ENCODE measurements around the gene CIITA. TPM values are rescaled to one million over a fixed set of nuclear protein-coding genes. Genes with fewer than 3 reads are reported as not detected.

Gene CIITA
- total RNA-seq, 2 donors from 2014 or later = 6.5 to 6.6 TPM

DNA sequence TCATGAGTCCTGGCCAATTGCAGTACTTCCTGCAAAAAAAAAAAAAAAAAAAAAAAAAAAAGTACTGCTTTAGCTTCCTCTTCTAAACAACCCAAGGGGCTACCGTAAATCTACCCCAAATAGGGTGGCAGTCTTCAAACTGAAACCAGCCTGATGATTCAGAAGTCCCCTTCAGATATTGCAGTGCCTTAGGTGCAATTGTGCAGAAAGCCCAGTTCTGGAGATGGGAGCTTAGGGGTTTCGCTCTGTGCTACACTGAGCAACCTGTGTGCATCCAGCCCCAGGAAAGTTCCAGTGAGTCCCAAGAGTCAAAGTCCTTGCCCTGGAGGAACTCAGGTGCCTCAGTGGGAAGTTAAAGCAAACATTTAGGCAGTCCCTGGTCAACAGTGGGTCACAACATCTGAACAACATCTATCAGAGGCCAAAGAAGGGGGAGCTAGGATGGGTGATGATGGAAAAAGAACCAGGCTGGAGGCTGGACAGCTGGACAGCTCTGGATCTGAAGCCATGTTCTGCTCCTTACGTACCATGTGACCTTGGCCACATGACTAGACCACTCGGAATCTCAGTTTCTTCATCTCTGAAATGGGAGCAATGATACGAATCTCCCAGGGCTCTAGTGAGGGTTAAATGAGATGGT is 6.7 kb upstream of the CIITA start:
- no peak for TF ChIP-seq POLR2A (IDR thresholded peaks at IDR 0.05)
- TF ChIP-seq, protein P1, sequence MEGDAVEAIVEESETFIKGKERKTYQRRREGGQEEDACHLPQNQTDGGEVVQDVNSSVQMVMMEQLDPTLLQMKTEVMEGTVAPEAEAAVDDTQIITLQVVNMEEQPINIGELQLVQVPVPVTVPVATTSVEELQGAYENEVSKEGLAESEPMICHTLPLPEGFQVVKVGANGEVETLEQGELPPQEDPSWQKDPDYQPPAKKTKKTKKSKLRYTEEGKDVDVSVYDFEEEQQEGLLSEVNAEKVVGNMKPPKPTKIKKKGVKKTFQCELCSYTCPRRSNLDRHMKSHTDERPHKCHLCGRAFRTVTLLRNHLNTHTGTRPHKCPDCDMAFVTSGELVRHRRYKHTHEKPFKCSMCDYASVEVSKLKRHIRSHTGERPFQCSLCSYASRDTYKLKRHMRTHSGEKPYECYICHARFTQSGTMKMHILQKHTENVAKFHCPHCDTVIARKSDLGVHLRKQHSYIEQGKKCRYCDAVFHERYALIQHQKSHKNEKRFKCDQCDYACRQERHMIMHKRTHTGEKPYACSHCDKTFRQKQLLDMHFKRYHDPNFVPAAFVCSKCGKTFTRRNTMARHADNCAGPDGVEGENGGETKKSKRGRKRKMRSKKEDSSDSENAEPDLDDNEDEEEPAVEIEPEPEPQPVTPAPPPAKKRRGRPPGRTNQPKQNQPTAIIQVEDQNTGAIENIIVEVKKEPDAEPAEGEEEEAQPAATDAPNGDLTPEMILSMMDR (IDR thresholded peaks at IDR 0.05) = no peak
- no peak overlapping the region for H3K4me3 ChIP-seq
- H3K4me1 ChIP-seq = peaks cover 38% of the 10 kb centered on the region
- intact Hi-C loops (cut with DNase I) = no loop called here
- H3K27me3 ChIP-seq = no peaks in the 10 kb centered on the region
- no peaks in the 10 kb centered on the region for H3K9me3 ChIP-seq
- 77 to 84% methylated on average over 5 of the region's 5 CpGs for WGBS, 2 donors
- ATAC-seq (no peak), DNase-seq (no peak)
- H3K36me3 ChIP-seq (replicated peaks in 1 of 2; ENCODE audit: insufficient read depth in 1 of 2, low read depth in 2 of 2) = no peaks in the 10 kb centered on the region
- H3K27ac ChIP-seq = peak overlapping the region in 2 of 4 donors; percentile 87 to 90

GRCh38 chr16:10870808-10871156 is 6.2 kb upstream of the CIITA start:
- H3K27ac ChIP-seq = peak overlapping the region in 3 of 4 donors; percentile 78 to 90 (median 87)

GRCh38 chr16:10871157-10871991 is 5.6 kb upstream of the CIITA start:
- TF ChIP-seq, protein P1 (IDR thresholded peaks at IDR 0.05) = peak in 2 of 7 experiments; percentile 3 to 4
- peak in 2 of 3 donors; percentile 33 to 39 for TF ChIP-seq POLR2A (IDR thresholded peaks at IDR 0.05)
- peak; percentile 91 to 96 (median 94) for DNase-seq
- WGBS, 2 donors = 26 to 31% methylated on average over 10 of the region's 10 CpGs
- ATAC-seq = peak; percentile 89
- peaks cover 38% of the 10 kb centered on the region for H3K4me1 ChIP-seq
- H3K36me3 ChIP-seq (replicated peaks in 1 of 2; ENCODE audit: insufficient read depth in 1 of 2, low read depth in 2 of 2) = no peaks in the 10 kb centered on the region
- H3K4me3 ChIP-seq = no peak overlapping the region
- H3K27ac ChIP-seq = peak overlapping the region; percentile 45 to 90 (median 82)
- H3K9me3 ChIP-seq = no peaks in the 10 kb centered on the region
- intact Hi-C loops (cut with DNase I) = no loop called here
- H3K27me3 ChIP-seq = no peaks in the 10 kb centered on the region

More at GRCh38 chr16:10870808-10871156, 6.2 kb upstream of the CIITA start:
- Histone ChIP-seq H3K36me3 (replicated peaks in 1 of 2; ENCODE audit: insufficient read depth in 1 of 2, low read depth in 2 of 2) (no peaks in the 10 kb centered on the region), H3K4me3 (no peak overlapping the region), H3K9me3 (no peaks in the 10 kb centered on the region), H3K27me3 (no peaks in the 10 kb centered on the region), H3K4me1 (peaks cover 38% of the 10 kb centered on the region)
- intact Hi-C loops (cut with DNase I) = no loop called here
- TF ChIP-seq POLR2A (IDR thresholded peaks at IDR 0.05) = no peak
- TF ChIP-seq, protein P1 (IDR thresholded peaks at IDR 0.05) = no peak
- DNase-seq (no peak), ATAC-seq (no peak)
- WGBS, 2 donors = 80 to 82% methylated on average over 5 of the region's 5 CpGs

GRCh38 chr16:10876315-10876714 is 687 bp upstream of the CIITA start:
- H3K9me3 ChIP-seq = no peaks in the 10 kb centered on the region
- H3K4me1 ChIP-seq = peaks cover 30% of the 10 kb centered on the region
- H3K4me3 ChIP-seq = no peak overlapping the region
- intact Hi-C loops (cut with DNase I) = no loop called here
- no peak for TF ChIP-seq POLR2A (IDR thresholded peaks at IDR 0.05)
- TF ChIP-seq, protein P1 (IDR thresholded peaks at IDR 0.05) = no peak
- ATAC-seq (no peak), DNase-seq (no peak)
- no peaks in the 10 kb centered on the region for H3K36me3 ChIP-seq (replicated peaks in 1 of 2; ENCODE audit: insufficient read depth in 1 of 2, low read depth in 2 of 2)
- peak overlapping the region in 1 of 4 donors; percentile 39 for H3K27ac ChIP-seq
- 80 to 81% methylated on average over 2 of the region's 2 CpGs for WGBS, 2 donors
- H3K27me3 ChIP-seq = no peaks in the 10 kb centered on the region
